Panc1 (cell line): ENCODE measurements around the gene TUFT1. TPM values are rescaled to one million over a fixed set of nuclear protein-coding genes. Genes with fewer than 3 reads are reported as not detected.

Experiments
- ATAC-seq: fragments of 200-7000 bp; cut with Tn5 transposase; 2 replicates; pipeline ENCODE4 v1.9.1; 2020; ENCODE audit warnings: mild to moderate bottlenecking, moderate library complexity
- BruUV-seq: library from RNA; stranded (reverse); fragments of 400-500 nt; replicated peaks from 2 replicates; lab custom pipeline; 2021; lab: Mats Ljungman, UMichigan
- CTCF ChIA-PET: fragments of 300-600 bp; sonication (Branson Sonifier 250); formaldehyde crosslinking; loops from one replicate; lab custom pipeline; 2022; ENCODE audit warnings: antibody characterized with exemption; lab: Charles Lee
- POLR2A ChIA-PET: fragments of 300-600 bp; sonication (Branson Sonifier 250); formaldehyde crosslinking; loops from one replicate; lab custom pipeline; 2022; ENCODE audit warnings: antibody characterized with exemption; lab: Charles Lee
- DNase-seq: peaks from one replicate; pipeline ENCODE4 v3.0.0-alpha.2; 2010; ENCODE audit warnings: low read depth, low spot score
- H3K27ac ChIP-seq: 2 replicates; pipeline ENCODE4 v1.5.1; 2011; ENCODE audit warnings: mild to moderate bottlenecking, low read length, inconsistent platforms
- H3K27me3 ChIP-seq: fragments of 200-500 bp; sonication (Bioruptor generic); 2 replicates; pipeline ENCODE4 v1.6.0; 2014; ENCODE audit warnings: low read length, inconsistent platforms; ENCODE audit not compliant: control insufficient read depth, insufficient read depth
- H3K36me3 ChIP-seq: fragments of 200-500 bp; sonication (Bioruptor generic); 2 replicates; pipeline ENCODE4 v1.5.1; 2014; ENCODE audit warnings: inconsistent platforms, mild to moderate bottlenecking, low read length, moderate library complexity; ENCODE audit not compliant: control insufficient read depth, insufficient read depth
- H3K4me1 ChIP-seq: 2 replicates; pipeline ENCODE4 v1.5.1; 2011; ENCODE audit warnings: inconsistent platforms, mild to moderate bottlenecking, low read length, moderate library complexity; ENCODE audit not compliant: control insufficient read depth, insufficient read depth
- H3K4me3 ChIP-seq, 2 experiments: 2 replicates each; pipeline ENCODE4 v1.5.1; 2011 to 2012; ENCODE audit warnings: low read depth in 2 of 2, low read length in 2 of 2, mild to moderate bottlenecking in 2 of 2, inconsistent platforms in 1 of 2, moderate library complexity in 1 of 2
- H3K9me3 ChIP-seq: fragments of 200-500 bp; sonication (Bioruptor generic); 2 replicates; pipeline ENCODE4 v1.5.1; 2014; ENCODE audit warnings: low read depth, mild to moderate bottlenecking, inconsistent platforms, low read length, moderate library complexity; ENCODE audit not compliant: control insufficient read depth, insufficient read depth
- POLR2AphosphoS5 ChIP-seq: IDR thresholded peaks from 2 replicates; pipeline ENCODE4 v1.6.1; 2012; ENCODE audit warnings: mild to moderate bottlenecking, low read depth, low read length, moderate library complexity
- SIN3A ChIP-seq: IDR thresholded peaks from 2 replicates; pipeline ENCODE4 v1.6.1; 2012; ENCODE audit warnings: low read depth, mild to moderate bottlenecking, low read length, moderate library complexity, borderline replicate concordance; ENCODE audit not compliant: insufficient read depth
- TCF7L2 ChIP-seq: IDR thresholded peaks from 2 replicates; pipeline ENCODE4 v1.6.1; 2011; ENCODE audit warnings: mild to moderate bottlenecking, low read depth, low read length, inconsistent platforms
- in situ Hi-C: cut with HindIII; loops from 2 replicates; pipeline ENCODE4 v1.10.0; 2016; ENCODE audit warnings: low sequenced_read_pairs, low pct_unique_long_range_greater_than_20kb
- intact Hi-C: fragments of 100-400 bp; cut with micrococcal nuclease; formaldehyde crosslinking; loops from one replicate; pipeline ENCODE4 v1.10.0; 2022; ENCODE audit not compliant: unreplicated experiment
- total RNA-seq: library from RNA; stranded (reverse); gene quantifications from one replicate; pipeline ENCODE4 v1.2.1, GENCODE V29; 2021; ENCODE audit not compliant: unreplicated experiment
- TF ChIP-seq, protein P1 (sequence below), 2 experiments: IDR thresholded peaks; 2 replicates each; pipeline ENCODE4 v1.6.1; 2011 to 2012; ENCODE audit warnings: low read depth in 2 of 2, control low read depth in 1 of 2, low read length in 1 of 2, mild to moderate bottlenecking in 1 of 2, moderate library complexity in 1 of 2; ENCODE audit not compliant: insufficient read depth in 1 of 2
- TF ChIP-seq, protein P2 (sequence below): fragments of 450-650 bp; IDR thresholded peaks from 2 replicates; pipeline ENCODE4 v1.5.1; 2017; ENCODE audit warnings: mild to moderate bottlenecking

Gene TUFT1
- total RNA-seq, 1 experiment from 2014 or later, result 66.4 TPM

DNA sequence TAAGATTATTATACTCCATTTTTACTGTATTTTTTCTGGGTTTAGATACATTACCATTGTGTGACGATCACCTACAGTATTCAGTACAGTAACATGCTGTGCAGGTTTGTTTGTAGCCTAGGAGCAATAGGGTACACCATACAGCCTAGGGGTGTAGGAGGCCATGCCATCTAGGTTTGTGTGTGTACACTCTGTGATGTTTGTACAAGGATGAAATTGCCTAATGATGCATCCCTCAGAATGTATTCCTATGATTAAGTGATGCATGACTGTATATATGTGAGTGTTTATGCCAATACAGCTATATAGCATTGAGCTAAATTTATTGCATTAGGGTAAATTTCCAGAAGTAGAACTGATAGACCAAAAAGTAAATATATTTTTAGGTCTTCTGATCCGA, 23.3 kb downstream of the TUFT1 start:
- ChIA-PET CTCF (no interaction called here), POLR2A (no interaction called here)
- no peak for TF ChIP-seq TCF7L2
- TF ChIP-seq, protein P1, sequence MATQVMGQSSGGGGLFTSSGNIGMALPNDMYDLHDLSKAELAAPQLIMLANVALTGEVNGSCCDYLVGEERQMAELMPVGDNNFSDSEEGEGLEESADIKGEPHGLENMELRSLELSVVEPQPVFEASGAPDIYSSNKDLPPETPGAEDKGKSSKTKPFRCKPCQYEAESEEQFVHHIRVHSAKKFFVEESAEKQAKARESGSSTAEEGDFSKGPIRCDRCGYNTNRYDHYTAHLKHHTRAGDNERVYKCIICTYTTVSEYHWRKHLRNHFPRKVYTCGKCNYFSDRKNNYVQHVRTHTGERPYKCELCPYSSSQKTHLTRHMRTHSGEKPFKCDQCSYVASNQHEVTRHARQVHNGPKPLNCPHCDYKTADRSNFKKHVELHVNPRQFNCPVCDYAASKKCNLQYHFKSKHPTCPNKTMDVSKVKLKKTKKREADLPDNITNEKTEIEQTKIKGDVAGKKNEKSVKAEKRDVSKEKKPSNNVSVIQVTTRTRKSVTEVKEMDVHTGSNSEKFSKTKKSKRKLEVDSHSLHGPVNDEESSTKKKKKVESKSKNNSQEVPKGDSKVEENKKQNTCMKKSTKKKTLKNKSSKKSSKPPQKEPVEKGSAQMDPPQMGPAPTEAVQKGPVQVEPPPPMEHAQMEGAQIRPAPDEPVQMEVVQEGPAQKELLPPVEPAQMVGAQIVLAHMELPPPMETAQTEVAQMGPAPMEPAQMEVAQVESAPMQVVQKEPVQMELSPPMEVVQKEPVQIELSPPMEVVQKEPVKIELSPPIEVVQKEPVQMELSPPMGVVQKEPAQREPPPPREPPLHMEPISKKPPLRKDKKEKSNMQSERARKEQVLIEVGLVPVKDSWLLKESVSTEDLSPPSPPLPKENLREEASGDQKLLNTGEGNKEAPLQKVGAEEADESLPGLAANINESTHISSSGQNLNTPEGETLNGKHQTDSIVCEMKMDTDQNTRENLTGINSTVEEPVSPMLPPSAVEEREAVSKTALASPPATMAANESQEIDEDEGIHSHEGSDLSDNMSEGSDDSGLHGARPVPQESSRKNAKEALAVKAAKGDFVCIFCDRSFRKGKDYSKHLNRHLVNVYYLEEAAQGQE (IDR thresholded peaks at IDR 0.05; ENCODE audit: insufficient read depth in 1 of 2, low read depth in 2 of 2, low read length in 1 of 2), result no peak
- TF ChIP-seq SIN3A, result no peak
- TF ChIP-seq, protein P2, sequence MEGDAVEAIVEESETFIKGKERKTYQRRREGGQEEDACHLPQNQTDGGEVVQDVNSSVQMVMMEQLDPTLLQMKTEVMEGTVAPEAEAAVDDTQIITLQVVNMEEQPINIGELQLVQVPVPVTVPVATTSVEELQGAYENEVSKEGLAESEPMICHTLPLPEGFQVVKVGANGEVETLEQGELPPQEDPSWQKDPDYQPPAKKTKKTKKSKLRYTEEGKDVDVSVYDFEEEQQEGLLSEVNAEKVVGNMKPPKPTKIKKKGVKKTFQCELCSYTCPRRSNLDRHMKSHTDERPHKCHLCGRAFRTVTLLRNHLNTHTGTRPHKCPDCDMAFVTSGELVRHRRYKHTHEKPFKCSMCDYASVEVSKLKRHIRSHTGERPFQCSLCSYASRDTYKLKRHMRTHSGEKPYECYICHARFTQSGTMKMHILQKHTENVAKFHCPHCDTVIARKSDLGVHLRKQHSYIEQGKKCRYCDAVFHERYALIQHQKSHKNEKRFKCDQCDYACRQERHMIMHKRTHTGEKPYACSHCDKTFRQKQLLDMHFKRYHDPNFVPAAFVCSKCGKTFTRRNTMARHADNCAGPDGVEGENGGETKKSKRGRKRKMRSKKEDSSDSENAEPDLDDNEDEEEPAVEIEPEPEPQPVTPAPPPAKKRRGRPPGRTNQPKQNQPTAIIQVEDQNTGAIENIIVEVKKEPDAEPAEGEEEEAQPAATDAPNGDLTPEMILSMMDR, result no peak
- TF ChIP-seq POLR2AphosphoS5, result no peak
- BruUV-seq, result no TSS peak
- intact Hi-C loops, result no loop called here
- H3K36me3 ChIP-seq, result peaks cover under 1% of the 10 kb centered on the region
- H3K27ac ChIP-seq, result no peak overlapping the region
- in situ Hi-C loops, result no loop called here
- no peaks in the 10 kb centered on the region for H3K27me3 ChIP-seq
- H3K4me1 ChIP-seq, result peaks cover 7% of the 10 kb centered on the region
- DNase-seq, result no peak
- H3K4me3 ChIP-seq, result no peak overlapping the region
- no peaks in the 10 kb centered on the region for H3K9me3 ChIP-seq
- ATAC-seq, result no peak

DNA sequence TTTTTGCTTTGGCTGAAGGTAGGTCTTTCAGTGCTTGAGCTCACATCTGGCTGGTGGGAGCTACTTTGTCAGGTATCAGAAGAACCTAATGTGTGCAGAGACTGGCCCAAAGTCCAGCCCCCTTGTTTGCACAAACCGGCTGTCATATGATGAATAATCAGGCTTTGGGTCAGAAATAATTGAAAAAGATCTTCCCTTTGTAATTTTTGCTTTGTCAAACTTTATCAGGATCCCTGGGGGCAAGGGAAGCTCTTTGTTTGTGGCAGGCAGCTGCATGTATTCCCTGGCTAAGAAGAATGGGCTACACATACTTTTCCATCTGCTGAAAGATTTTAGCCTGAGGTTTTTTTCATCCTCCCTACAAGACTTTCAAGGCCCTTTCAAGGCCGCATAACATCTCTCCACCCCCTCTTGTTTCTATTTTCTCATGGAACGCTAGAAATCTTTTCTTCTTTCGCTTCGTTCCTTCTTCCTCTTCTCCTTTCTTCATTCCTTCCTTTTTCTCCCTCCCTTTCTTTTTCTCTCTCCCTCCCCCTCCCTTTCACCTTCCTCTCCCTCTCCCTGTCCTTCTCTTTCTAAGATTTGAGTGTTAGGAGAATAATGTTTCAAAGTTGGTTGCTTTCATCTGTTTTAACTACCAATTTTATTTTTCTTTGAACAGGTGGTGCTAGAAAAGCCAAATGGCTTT, 25.5 kb downstream of the TUFT1 start:
- no peak for TF ChIP-seq TCF7L2
- no peak for TF ChIP-seq SIN3A
- TF ChIP-seq, protein P1 (IDR thresholded peaks at IDR 0.05; ENCODE audit: insufficient read depth in 1 of 2, low read depth in 2 of 2, low read length in 1 of 2), result no peak
- TF ChIP-seq, protein P2, result no peak
- TF ChIP-seq POLR2AphosphoS5, result no peak
- POLR2A ChIA-PET, result no interaction called here
- H3K27ac ChIP-seq, result 0 out of 2 replicates have a peak overlapping the region, but pooled peaks have one; percentile 5

More for the DNA sequence above, 25.5 kb downstream of the TUFT1 start:
- Histone ChIP-seq H3K4me3 (no peak overlapping the region), H3K4me1 (peaks cover 7% of the 10 kb centered on the region), H3K36me3 (peaks cover 5% of the 10 kb centered on the region), H3K27me3 (no peaks in the 10 kb centered on the region), H3K9me3 (no peaks in the 10 kb centered on the region)
- ATAC-seq (no peak), DNase-seq (no peak)
- intact Hi-C loops (no loop called here), in situ Hi-C loops (no loop called here)
- CTCF ChIA-PET, result no interaction called here
- no TSS peak for BruUV-seq
